Glutamatergic neuron (in vitro differentiated cells): ENCODE data around the gene UBE2QL1. TPM values are rescaled to one million over a fixed set of nuclear protein-coding genes. Genes with fewer than 3 reads are reported as not detected.

ENCODE experiments used
- DNase-seq: peaks from one replicate; pipeline ENCODE4 v3.0.0; 2022
- H3K27ac Mint-ChIP-seq: one replicate; pipeline ENCODE4 v1.8.0; 2020; ENCODE audit warnings: mild to moderate bottlenecking, mixed read lengths, inconsistent platforms; ENCODE audit not compliant: unreplicated experiment
- H3K27me3 Mint-ChIP-seq: one replicate; pipeline ENCODE4 v1.8.0; 2020; ENCODE audit warnings: mild to moderate bottlenecking, moderate library complexity, mixed read lengths, inconsistent platforms; ENCODE audit not compliant: unreplicated experiment
- H3K36me3 Mint-ChIP-seq: one replicate; pipeline ENCODE4 v1.8.0; 2020; ENCODE audit warnings: mild to moderate bottlenecking, mixed read lengths, inconsistent platforms; ENCODE audit not compliant: unreplicated experiment
- H3K4me1 Mint-ChIP-seq: one replicate; pipeline ENCODE4 v1.8.0; 2020; ENCODE audit warnings: mild to moderate bottlenecking, low read depth, mixed read lengths, inconsistent platforms; ENCODE audit not compliant: unreplicated experiment
- H3K4me3 Mint-ChIP-seq: one replicate; pipeline ENCODE4 v1.8.0; 2020; ENCODE audit warnings: mild to moderate bottlenecking, mixed read lengths, inconsistent platforms; ENCODE audit not compliant: unreplicated experiment
- H3K9me3 Mint-ChIP-seq: one replicate; pipeline ENCODE4 v1.8.0; 2020; ENCODE audit warnings: mild to moderate bottlenecking, moderate library complexity, mixed read lengths, inconsistent platforms; ENCODE audit not compliant: unreplicated experiment
- total RNA-seq: library from RNA; stranded (reverse); fragmentation: NEBNext Ultra II Directional; extraction: Animal tissue kit (Norgen Biotek cat#: 25700); gene quantifications from one replicate; pipeline ENCODE4 v1.2.1, GENCODE V29; 2021; ENCODE audit not compliant: unreplicated experiment
- TF ChIP-seq, protein P1 (sequence below): fragments of 200-600 bp; sonication (generic); IDR thresholded peaks from one replicate; pipeline ENCODE4 v1.5.0; 2021; ENCODE audit not compliant: partially characterized antibody, unreplicated experiment

UBE2QL1 gene
- total RNA-seq, 1 donor from 2014 or later: 4.5 TPM

DNA sequence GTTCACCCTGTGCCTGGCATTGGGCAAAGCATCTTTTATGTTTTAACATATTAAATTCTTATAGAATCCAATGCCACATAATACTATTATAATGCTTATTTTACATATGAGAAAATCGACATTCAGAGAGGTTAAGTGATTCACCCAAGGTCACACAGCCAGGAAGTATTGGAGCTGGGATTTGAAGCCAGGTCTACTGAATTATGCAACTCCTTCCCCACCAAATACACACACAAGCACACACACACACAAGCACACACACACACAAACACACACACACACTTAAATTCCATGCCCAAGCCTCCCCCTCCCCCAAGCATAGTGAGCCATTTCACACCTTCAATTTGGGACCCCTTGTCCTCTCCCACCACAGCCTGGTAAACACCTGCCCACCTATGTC is 37.4 kb downstream of the UBE2QL1 start:
- no peak for DNase-seq
- H3K27me3 Mint-ChIP-seq: peaks cover 7% of the 10 kb centered on the region
- no peak overlapping the region for H3K4me3 Mint-ChIP-seq
- peaks cover 2% of the 10 kb centered on the region for H3K4me1 Mint-ChIP-seq
- TF ChIP-seq, protein P1, sequence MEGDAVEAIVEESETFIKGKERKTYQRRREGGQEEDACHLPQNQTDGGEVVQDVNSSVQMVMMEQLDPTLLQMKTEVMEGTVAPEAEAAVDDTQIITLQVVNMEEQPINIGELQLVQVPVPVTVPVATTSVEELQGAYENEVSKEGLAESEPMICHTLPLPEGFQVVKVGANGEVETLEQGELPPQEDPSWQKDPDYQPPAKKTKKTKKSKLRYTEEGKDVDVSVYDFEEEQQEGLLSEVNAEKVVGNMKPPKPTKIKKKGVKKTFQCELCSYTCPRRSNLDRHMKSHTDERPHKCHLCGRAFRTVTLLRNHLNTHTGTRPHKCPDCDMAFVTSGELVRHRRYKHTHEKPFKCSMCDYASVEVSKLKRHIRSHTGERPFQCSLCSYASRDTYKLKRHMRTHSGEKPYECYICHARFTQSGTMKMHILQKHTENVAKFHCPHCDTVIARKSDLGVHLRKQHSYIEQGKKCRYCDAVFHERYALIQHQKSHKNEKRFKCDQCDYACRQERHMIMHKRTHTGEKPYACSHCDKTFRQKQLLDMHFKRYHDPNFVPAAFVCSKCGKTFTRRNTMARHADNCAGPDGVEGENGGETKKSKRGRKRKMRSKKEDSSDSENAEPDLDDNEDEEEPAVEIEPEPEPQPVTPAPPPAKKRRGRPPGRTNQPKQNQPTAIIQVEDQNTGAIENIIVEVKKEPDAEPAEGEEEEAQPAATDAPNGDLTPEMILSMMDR: no peak
- no peak overlapping the region for H3K27ac Mint-ChIP-seq
- H3K36me3 Mint-ChIP-seq: no peaks in the 10 kb centered on the region
- peaks cover 5% of the 10 kb centered on the region for H3K9me3 Mint-ChIP-seq

DNA sequence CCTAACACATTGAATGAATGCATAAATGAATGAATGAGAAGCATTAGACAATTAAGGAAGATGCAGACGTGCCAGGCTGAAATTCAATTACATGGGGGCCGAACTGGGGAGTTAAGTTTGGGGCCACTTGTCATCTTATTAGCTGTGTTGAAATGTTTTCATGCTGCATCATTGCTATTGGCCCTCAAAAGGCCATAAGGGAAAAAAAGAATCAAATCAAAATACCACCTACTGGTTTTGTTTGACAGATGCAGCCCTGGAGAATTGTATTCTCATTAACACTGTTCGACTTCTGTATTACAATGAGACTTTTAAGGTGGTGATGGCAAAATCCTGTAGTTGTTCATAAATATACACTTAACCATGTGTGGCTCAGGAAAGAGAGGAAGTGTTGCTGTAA is 38.4 kb downstream of the UBE2QL1 start:
- peaks cover 4% of the 10 kb centered on the region for H3K9me3 Mint-ChIP-seq
- H3K4me3 Mint-ChIP-seq: no peak overlapping the region
- no peaks in the 10 kb centered on the region for H3K36me3 Mint-ChIP-seq
- no peak for DNase-seq
- H3K4me1 Mint-ChIP-seq: peaks cover 10% of the 10 kb centered on the region
- TF ChIP-seq, protein P1: no peak
- no peak overlapping the region for H3K27ac Mint-ChIP-seq
- peaks cover 7% of the 10 kb centered on the region for H3K27me3 Mint-ChIP-seq

DNA sequence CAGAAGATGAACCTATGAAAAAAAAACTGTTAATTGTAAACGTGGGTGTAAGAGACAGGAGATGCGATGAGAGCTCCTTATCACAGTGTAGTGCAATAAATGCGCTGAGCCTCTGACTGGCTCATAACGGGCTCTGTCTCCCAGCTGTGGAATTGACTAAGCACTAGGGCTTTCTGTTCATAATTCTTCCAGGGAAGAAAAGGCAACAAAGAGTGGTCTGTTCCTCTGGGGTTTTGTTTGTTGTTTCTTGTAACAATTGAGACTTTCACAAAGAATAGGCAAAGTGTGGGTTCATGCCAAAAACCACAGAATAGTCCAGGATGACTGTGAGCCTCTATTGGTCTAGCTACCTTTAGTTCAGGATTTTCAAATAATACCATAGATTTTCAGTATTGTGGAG is 39.4 kb downstream of the UBE2QL1 start:
- H3K27ac Mint-ChIP-seq: no peak overlapping the region
- no peak for DNase-seq

DNA sequence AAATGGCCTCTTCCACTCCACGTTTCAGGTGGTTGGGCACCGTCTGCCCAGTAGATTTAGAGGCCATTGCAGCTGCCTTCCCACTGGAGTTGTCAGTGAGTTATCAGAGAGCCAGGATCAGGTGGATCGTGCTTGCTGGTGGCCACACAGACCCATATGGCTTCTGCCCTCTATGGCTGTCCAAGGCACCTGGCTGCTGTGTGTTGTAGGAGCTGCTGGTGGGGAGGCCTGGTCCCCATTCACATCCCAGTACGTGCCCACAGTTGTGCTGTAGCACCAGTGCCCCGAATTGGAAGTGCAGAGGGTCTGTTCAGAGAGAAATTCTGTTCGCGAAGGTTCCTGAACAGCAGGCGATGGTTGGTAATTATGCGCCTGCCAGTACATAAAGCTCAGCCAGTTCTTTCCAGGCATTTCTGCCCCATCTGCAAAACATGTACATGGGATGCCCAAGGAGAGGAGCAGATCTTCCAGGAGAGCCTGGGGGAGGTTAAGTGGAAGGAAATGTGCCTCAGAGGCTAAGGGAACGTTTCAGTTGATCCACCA is 41.1 kb downstream of the UBE2QL1 start:
- peaks cover 10% of the 10 kb centered on the region for H3K4me1 Mint-ChIP-seq

More for the DNA sequence above, 39.4 kb downstream of the UBE2QL1 start:
- TF ChIP-seq, protein P1: no peak
- Mint-ChIP-seq H3K4me3 (no peak overlapping the region), H3K36me3 (no peaks in the 10 kb centered on the region), H3K9me3 (peaks cover 4% of the 10 kb centered on the region), H3K4me1 (peaks cover 10% of the 10 kb centered on the region), H3K27me3 (peaks cover 7% of the 10 kb centered on the region)

DNA sequence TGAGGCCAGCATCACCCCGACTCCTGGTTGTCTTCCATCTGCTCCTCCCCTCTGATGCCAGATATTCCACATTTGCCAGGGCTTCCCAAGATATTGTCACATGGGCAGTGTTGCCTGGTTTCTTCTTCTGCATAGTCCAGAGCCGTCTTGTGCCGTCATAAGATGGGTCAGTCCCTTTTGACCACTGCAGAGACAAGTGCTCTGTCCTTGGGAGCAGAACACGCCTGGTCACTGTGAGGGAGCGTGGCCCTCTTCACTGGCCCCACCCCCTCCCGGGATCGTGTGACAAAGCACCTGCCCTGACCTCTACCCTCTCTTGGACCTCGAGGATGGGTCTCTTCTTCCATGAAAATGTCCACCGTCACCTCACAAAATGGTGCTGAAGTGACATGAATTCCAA is 41.6 kb downstream of the UBE2QL1 start:
- TF ChIP-seq, protein P1: no peak
- Mint-ChIP-seq H3K36me3 (no peaks in the 10 kb centered on the region), H3K27me3 (peaks cover 3% of the 10 kb centered on the region), H3K4me3 (no peak overlapping the region), H3K27ac (no peak overlapping the region), H3K4me1 (peaks cover 10% of the 10 kb centered on the region), H3K9me3 (peaks cover 2% of the 10 kb centered on the region)
- no peak for DNase-seq

More for the DNA sequence above, 41.1 kb downstream of the UBE2QL1 start:
- Mint-ChIP-seq H3K36me3 (no peaks in the 10 kb centered on the region), H3K27me3 (peaks cover 3% of the 10 kb centered on the region), H3K27ac (no peak overlapping the region), H3K9me3 (peaks cover 4% of the 10 kb centered on the region), H3K4me3 (no peak overlapping the region)
- DNase-seq: no peak
- TF ChIP-seq, protein P1: no peak
